GM18907 (cell line): ENCODE data around the gene DIDO1.
A peak's percentile ranks its signal among the peaks of the same experiment; 100 is the strongest.
"Not testable (repeated sequence)": the region's sequence is repeated elsewhere in the genome, so short reads cannot be mapped to it uniquely, and the experiment has no call there.

Experiments used
- ATAC-seq: cut with Tn5 transposase; IDR thresholded peaks from one replicate; pipeline ENCODE4 v1.9.1; 2021; ENCODE audit warnings: mild to moderate bottlenecking, moderate library complexity; ENCODE audit not compliant: unreplicated experiment

Gene DIDO1

GRCh38 chr20:62882426-62882825 lies 43.9 kb downstream of the DIDO1 start:
- ATAC-seq, result no peak

- ATAC-seq, result no peak
Measured at GRCh38 chr20:62881662-62882395, 44.5 kb downstream of the DIDO1 start.

GRCh38 chr20:62880935-62881661 lies 45.2 kb downstream of the DIDO1 start:
- no peak for ATAC-seq

GRCh38 chr20:62880147-62880934 lies 46.0 kb downstream of the DIDO1 start:
- no peak for ATAC-seq

DNA sequence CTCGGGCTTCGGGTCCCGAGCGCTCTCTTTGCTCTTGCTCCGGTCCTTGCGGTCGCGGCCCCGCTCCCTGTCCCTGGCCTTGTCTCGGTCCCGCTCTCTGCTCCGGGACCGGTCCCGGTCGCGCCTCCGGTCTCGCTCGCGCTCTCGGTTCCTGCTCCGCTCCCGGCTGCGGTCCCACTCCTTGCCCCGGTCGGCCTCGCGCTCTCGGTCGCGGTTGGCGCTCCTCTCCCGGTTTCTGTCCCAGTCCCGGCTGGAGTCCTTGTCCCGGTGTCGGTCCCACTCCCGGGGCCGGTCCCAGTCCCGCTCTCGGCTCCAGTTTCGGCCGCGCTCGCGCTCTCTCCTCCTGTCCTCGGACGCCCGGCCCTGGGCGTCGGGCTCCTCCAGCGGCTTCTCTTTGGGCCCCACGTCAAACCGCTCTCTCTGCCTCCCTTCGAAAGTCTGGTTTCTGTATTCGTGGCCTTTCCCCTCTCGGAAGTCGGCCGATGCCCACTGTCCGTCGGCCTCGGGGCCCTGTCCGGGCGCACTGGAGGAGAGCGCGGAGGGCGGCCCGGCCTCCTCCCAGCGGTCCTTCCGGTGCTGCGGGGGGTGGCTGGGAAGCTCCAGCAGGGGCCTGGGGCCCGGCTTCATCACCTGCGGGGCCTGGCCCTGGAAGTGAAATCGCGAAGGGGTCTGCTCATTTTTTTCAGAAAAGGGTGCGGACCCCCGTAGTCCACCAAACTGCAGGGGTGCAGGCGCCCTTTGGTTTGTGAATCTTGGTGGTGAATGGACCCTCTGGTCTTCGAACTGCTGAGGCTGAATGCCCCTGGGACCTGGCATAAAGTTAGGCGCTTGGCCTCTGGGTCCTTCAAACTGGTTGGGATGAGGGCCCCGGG lies 46.8 kb downstream of the DIDO1 start:
- no peak for ATAC-seq

GRCh38 chr20:62878244-62879038 lies 47.9 kb downstream of the DIDO1 start:
- ATAC-seq, result no peak

- no peak for ATAC-seq
Measured at GRCh38 chr20:62876902-62877816, 49.1 kb downstream of the DIDO1 start.

DNA sequence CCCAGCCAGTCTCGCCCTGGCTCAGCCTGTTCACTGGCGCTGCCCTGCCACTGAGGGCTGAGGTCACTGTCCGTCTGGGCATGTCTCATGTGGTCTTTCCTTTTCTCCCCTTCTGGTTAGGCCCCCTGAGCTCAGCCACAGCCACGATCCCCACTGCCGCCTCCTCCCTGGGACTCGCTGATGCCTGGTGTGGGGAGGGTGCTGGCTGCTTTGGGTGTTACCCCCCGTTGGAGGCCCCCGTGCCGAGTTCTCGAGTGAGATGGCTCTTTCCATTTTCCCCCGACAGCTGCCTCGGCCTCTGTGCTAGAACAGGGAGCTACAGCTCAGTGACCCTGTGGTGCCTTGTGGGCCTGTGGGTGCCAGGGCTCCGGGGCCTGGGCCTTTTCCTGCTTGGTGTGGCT lies 49.8 kb downstream of the DIDO1 start:
- no peak for ATAC-seq

DNA sequence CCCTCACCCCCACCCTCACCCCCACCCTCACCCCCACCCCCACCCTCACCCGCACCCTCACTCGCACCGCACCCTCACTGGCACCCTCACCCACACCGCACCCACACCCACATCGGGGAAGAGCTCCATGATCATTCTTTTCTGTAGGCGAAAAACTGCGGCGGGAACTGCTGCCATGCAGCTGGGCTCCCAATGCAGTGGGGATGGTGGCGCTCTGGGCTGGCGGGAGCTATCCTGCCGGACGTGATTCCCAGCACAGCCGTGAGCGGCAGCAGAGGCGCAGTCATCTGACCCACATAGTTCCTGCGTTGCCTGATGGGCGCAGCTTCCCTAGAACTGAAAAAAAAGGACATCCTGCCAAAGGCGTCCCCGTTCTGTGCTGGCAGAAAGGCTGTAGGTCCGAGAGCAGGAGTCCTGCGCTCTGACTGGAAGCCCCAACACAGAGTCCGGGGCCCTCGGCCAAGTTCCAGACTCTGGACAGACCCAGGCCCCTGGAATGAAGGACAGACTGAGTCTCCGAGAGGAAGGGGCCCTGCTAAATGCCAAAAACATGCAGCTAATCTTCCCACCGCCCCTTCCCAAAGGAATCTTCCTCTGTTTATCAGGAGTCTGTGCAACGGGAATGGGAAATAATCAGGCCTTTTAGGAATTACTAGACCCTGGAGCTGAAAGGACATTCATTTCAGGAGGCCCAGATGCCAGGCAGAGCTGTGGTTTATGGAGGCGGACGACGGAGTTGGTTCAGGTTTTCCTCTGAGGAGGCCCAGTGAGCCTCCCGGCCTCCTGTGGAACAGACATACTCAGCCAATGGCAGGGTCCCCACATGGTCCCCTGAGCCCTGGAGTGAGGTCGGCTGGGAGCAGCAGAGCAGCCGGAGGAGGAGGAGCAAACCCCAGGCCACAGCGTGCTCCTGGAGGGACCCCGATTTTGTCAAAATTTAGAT lies 50.6 kb downstream of the DIDO1 start:
- ATAC-seq, result no peak

GRCh38 chr20:62874964-62875344 lies 51.4 kb downstream of the DIDO1 start:
- no peak for ATAC-seq

GRCh38 chr20:62873681-62874031 lies 52.6 kb downstream of the DIDO1 start:
- not testable (repeated sequence) for ATAC-seq

DNA sequence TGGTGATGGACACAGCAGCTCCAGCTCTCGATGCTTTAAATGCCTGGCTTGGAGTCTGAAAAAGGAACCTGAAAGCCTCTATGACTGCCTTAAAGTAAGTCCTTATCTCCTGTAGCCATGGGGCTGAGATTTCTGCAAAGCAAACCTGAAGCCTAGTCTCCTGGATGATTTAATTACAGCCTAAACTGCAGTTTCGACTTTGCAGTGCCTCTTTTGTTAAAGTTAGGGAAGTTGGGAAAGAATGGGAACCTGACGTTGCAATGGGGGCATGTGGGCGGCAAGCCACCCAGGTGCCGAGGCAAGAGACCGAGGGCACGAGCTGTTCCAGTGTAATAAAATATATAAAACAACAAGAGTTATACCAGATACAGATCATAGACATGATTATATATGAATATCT lies 53.0 kb downstream of the DIDO1 start:
- no peak for ATAC-seq

DNA sequence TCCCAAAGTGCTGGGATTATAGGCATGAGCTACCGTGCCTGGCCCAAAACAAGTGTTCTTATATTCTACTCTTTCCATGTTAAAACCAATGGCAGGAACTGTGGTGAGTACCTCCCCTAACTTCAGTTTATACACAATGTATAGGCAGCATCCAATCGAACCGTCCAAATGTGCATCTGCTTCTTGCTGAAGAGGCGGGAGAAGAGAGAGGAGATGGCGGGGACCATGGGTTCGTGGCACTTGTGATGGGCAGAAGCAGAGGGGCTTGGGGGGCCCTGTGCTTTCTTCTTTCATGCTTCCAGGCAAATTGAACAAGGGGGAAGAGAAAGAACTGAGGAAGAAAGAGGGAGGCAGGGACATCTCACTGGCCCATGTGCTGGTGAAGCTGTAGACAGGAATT lies 53.4 kb downstream of the DIDO1 start:
- no peak for ATAC-seq

GRCh38 chr20:62872184-62872847 lies 54.0 kb downstream of the DIDO1 start:
- ATAC-seq, result no peak

- no peak for ATAC-seq
Measured at GRCh38 chr20:62864207-62864606, 62.1 kb downstream of the DIDO1 start.

- peak; percentile 66 for ATAC-seq
Measured at GRCh38 chr20:62861726-62862336, 64.5 kb downstream of the DIDO1 start, which contains the start of gene TCFL5. Gene TCFL5 (minus strand): TSS chr20:62861822. CDS start chr20:62861670, 152 bp downstream.
